HepG2 (cell line): Measurements from ENCODE around the gene RAB1B. TPM values are rescaled to one million over a fixed set of nuclear protein-coding genes. Genes with fewer than 3 reads are reported as not detected.

Experiments used
- ATRX ChIP-seq: sonication (generic); formaldehyde crosslinking; IDR thresholded peaks from 2 replicates; pipeline ENCODE4 v1.4.0; 2020; ENCODE audit warnings: missing genetic modification reagents, borderline replicate concordance
- CREM ChIP-seq, 2 experiments: sonication (generic) in 1 of 2; formaldehyde crosslinking in 1 of 2; IDR thresholded peaks; 2 replicates each; pipeline versions ENCODE4 v1.4.0 to v1.6.1; 2016 to 2020; ENCODE audit warnings: antibody characterized with exemption in 1 of 2, mild to moderate bottlenecking in 1 of 2, missing genetic modification reagents in 1 of 2
- DR1 ChIP-seq: sonication (generic); formaldehyde crosslinking; IDR thresholded peaks from 2 replicates; pipeline ENCODE4 v1.8.0; 2021; ENCODE audit warnings: mild to moderate bottlenecking, missing genetic modification reagents, inconsistent platforms
- EP300 ChIP-seq, 3 experiments: sonication (generic) in 1 of 3; formaldehyde crosslinking in 1 of 3; IDR thresholded peaks; 2 replicates each; pipeline versions ENCODE4 v1.5.1 to v1.6.1; 2011 to 2020; ENCODE audit warnings: low read depth in 2 of 3, low read length in 2 of 3, borderline replicate concordance in 1 of 3, improper control_type of control experiment in 1 of 3, mild to moderate bottlenecking in 1 of 3, missing genetic modification reagents in 1 of 3, moderate library complexity in 1 of 3
- ESRRA ChIP-seq: sonication (generic); formaldehyde crosslinking; IDR thresholded peaks from 2 replicates; pipeline ENCODE4 v1.5.1; 2020; ENCODE audit warnings: mild to moderate bottlenecking, low read depth, missing genetic modification reagents
- FOXK1 ChIP-seq: sonication (generic); formaldehyde crosslinking; IDR thresholded peaks from 2 replicates; pipeline ENCODE4 v1.4.0; 2020; ENCODE audit warnings: low read depth, missing genetic modification reagents, borderline replicate concordance
- FOXP1 ChIP-seq, 2 experiments: fragments of 450-650 bp in 1 of 2; IDR thresholded peaks; 2 replicates each; pipeline ENCODE4 v1.6.1; 2017 to 2018; ENCODE audit warnings: antibody characterized with exemption in 1 of 2
- GTF2F1 ChIP-seq: fragments of 150-350 bp; IDR thresholded peaks from 2 replicates; pipeline ENCODE4 v1.6.1; 2014; ENCODE audit warnings: low read length
- HNRNPL ChIP-seq: fragments of 200-400 bp; formaldehyde crosslinking; IDR thresholded peaks from 2 replicates; pipeline ENCODE4 v1.6.1; 2017; ENCODE audit warnings: mild to moderate bottlenecking, low read depth, low read length
- POGZ ChIP-seq: sonication (generic); formaldehyde crosslinking; IDR thresholded peaks from 2 replicates; pipeline ENCODE4 v1.4.0; 2020; ENCODE audit warnings: mild to moderate bottlenecking, missing genetic modification reagents
- RXRB ChIP-seq: IDR thresholded peaks from 2 replicates; pipeline ENCODE4 v1.6.1; 2016; ENCODE audit warnings: borderline replicate concordance, missing genetic modification reagents, missing compliant biosample characterization
- SMARCE1 ChIP-seq: fragments of 450-650 bp; IDR thresholded peaks from 2 replicates; pipeline ENCODE4 v1.6.1; 2017; ENCODE audit warnings: borderline replicate concordance
- TCF7L2 ChIP-seq: IDR thresholded peaks from 2 replicates; pipeline ENCODE4 v1.6.1; 2011; ENCODE audit warnings: mild to moderate bottlenecking, low read depth, low read length, moderate library complexity
- TRIM22 ChIP-seq: fragments of 450-650 bp; IDR thresholded peaks from 2 replicates; pipeline ENCODE4 v1.6.1; 2017
- TSC22D2 ChIP-seq: sonication (generic); formaldehyde crosslinking; IDR thresholded peaks from 2 replicates; pipeline ENCODE4 v1.5.1; 2020; ENCODE audit warnings: missing genetic modification reagents, mild to moderate bottlenecking, borderline replicate concordance
- ZBTB42 ChIP-seq: sonication (generic); formaldehyde crosslinking; IDR thresholded peaks from 2 replicates; pipeline ENCODE4 v1.5.0; 2020; ENCODE audit warnings: mild to moderate bottlenecking, missing genetic modification reagents
- ZNF136 ChIP-seq: sonication (generic); formaldehyde crosslinking; IDR thresholded peaks from 2 replicates; pipeline ENCODE4 v1.8.1; 2022; ENCODE audit warnings: low read depth, mild to moderate bottlenecking, moderate library complexity, missing genetic modification reagents
- ZNF317 ChIP-seq: sonication (generic); formaldehyde crosslinking; IDR thresholded peaks from 2 replicates; pipeline ENCODE4 v1.5.0; 2020; ENCODE audit warnings: mild to moderate bottlenecking, missing genetic modification reagents
- ZNF383 ChIP-seq: sonication (generic); formaldehyde crosslinking; IDR thresholded peaks from 2 replicates; pipeline ENCODE4 v1.4.0; 2020; ENCODE audit warnings: missing genetic modification reagents, mild to moderate bottlenecking, borderline replicate concordance
- ZNF614 ChIP-seq: IDR thresholded peaks from 2 replicates; pipeline ENCODE4 v1.6.1; 2018; ENCODE audit warnings: missing biosample characterization, missing genetic modification reagents, inconsistent platforms, borderline replicate concordance
- ZNF660 ChIP-seq: sonication (generic); formaldehyde crosslinking; IDR thresholded peaks from 2 replicates; pipeline ENCODE4 v1.5.1; 2020; ENCODE audit warnings: mild to moderate bottlenecking, low read depth, missing genetic modification reagents, borderline replicate concordance
- ZNF780A ChIP-seq: sonication (generic); formaldehyde crosslinking; IDR thresholded peaks from 2 replicates; pipeline ENCODE4 v1.8.0; 2022; ENCODE audit warnings: mild to moderate bottlenecking, missing genetic modification reagents, moderate library complexity
- polyA plus RNA-seq, 8 experiments: library from polyadenylated mRNA; depleted of rRNA in 3 of 8; stranded (reverse) in 7 of 8; unstranded in 1 of 8; fragments of >200 nt; fragmentation: Illumina TruSeq in 4 of 8; extraction: Trizol in 4 of 8; gene quantifications; 2 replicates each; pipeline versions ENCODE4 v1.2.1 to v1.2.3, GENCODE V29; 2011 to 2016; ENCODE audit warnings: low read depth in 4 of 8, missing spikeins in 1 of 8, mixed read lengths in 1 of 8; ENCODE audit not compliant: insufficient read depth in 1 of 8
- total RNA-seq, 5 experiments: library from RNA; depleted of rRNA; stranded (reverse); fragments of >200 nt; fragmentation: Illumina TruSeq; extraction: Trizol; gene quantifications; 2 replicates each; pipeline ENCODE4 v1.2.3, GENCODE V29; 2016; ENCODE audit warnings: low read depth in 1 of 5
- TF ChIP-seq, protein P1 (sequence below): sonication (generic); formaldehyde crosslinking; IDR thresholded peaks from 2 replicates; pipeline ENCODE4 v1.4.0; 2020; ENCODE audit warnings: missing genetic modification reagents, mild to moderate bottlenecking, borderline replicate concordance
- TF ChIP-seq, protein P2 (sequence below): sonication (generic); formaldehyde crosslinking; IDR thresholded peaks from 2 replicates; pipeline ENCODE4 v1.9.0; 2021; ENCODE audit warnings: missing genetic modification reagents, borderline replicate concordance

Gene RAB1B
- total and polyA plus RNA-seq, 2 of the 13 experiments (the other 11 are each of a cell fraction or from before 2014, with no cell fraction given) = 77.9 to 87.9 TPM

DNA sequence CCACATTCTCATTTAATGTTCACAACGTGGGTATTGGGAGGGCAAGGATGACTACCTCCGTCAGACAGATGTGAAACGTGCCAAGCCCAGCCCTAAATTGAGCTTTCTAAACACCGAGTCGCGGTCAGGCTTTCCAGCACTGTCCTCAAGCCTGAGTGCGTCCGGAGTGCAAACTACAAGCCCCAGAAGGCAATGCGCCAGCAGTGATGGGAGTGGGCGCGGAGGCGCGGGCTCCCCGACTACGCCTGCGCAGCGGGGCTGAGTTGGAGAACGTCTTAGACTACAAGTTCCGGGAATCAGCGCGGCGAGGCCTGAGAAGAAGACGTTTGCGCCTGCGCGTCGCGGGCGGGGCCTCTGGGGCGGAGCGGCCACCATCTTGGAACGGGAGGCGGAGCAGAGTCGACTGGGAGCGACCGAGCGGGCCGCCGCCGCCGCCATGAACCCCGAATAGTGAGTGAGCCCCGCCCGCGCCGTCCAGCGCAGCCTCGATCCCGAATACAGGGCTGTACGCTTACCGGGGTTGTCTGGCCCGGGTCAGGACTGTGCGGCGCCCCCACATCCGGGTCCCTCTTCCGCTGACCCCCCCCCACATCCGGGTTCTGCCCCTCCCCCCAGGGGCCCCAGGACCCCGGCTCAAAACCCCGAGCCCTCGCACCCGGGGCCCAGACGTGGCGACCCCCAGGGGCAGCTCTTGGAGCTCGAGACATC is at the start of gene RAB1B (continued):
- TF ChIP-seq FOXK1 (CRISPR knock-in tag) (peak; percentile 56; the same call in 1 of the 2 replicates), TRIM22 (no peak), EP300 (IDR thresholded peaks at IDR 0.05; ENCODE audit: low read depth in 2 of 2, low read length in 2 of 2) (no peak), EP300 (CRISPR knock-in tag; IDR thresholded peaks at IDR 0.05; ENCODE audit: borderline replicate concordance) (no peak), TCF7L2 (no peak), ZNF780A (CRISPR knock-in tag) (no peak), SMARCE1 (no peak), HNRNPL (no peak), ZNF317 (no peak), CREM (IDR thresholded peaks at IDR 0.05) (peak; percentile 89), CREM (CRISPR knock-in tag; IDR thresholded peaks at IDR 0.05) (no peak), ZBTB42 (CRISPR knock-in tag) (no peak), RXRB (CRISPR knock-in tag) (no peak; the same call in 1 of the 2 replicates), ZNF136 (CRISPR knock-in tag) (0 out of 2 replicates have a peak, but pooled peaks have one; percentile 41), ZNF614 (CRISPR knock-in tag) (no peak), GTF2F1 (no peak), FOXP1 (IDR thresholded peaks at IDR 0.05) (no peak), FOXP1 (CRISPR knock-in tag; IDR thresholded peaks at IDR 0.05) (no peak), ATRX (no peak), ESRRA (peak; percentile 46; the same call in 1 of the 2 replicates), ZNF660 (no peak), POGZ (no peak), DR1 (CRISPR knock-in tag) (no peak), ZNF383 (no peak), TSC22D2 (CRISPR knock-in tag) (no peak)
- TF ChIP-seq, protein P1, sequence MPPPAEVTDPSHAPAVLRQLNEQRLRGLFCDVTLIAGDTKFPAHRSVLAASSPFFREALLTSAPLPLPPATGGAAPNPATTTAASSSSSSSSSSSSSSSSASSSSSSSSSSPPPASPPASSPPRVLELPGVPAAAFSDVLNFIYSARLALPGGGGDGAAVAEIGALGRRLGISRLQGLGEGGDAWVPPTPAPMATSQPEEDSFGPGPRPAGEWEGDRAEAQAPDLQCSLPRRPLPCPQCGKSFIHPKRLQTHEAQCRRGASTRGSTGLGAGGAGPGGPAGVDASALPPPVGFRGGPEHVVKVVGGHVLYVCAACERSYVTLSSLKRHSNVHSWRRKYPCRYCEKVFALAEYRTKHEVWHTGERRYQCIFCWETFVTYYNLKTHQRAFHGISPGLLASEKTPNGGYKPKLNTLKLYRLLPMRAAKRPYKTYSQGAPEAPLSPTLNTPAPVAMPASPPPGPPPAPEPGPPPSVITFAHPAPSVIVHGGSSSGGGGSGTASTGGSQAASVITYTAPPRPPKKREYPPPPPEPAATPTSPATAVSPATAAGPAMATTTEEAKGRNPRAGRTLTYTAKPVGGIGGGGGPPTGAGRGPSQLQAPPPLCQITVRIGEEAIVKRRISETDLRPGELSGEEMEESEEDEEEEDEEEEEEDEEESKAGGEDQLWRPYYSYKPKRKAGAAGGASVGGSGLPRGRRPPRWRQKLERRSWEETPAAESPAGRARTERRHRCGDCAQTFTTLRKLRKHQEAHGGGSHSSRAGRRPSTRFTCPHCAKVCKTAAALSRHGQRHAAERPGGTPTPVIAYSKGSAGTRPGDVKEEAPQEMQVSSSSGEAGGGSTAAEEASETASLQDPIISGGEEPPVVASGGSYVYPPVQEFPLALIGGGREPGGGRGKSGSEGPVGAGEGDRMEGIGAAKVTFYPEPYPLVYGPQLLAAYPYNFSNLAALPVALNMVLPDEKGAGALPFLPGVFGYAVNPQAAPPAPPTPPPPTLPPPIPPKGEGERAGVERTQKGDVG = no peak
- TF ChIP-seq, protein P2, sequence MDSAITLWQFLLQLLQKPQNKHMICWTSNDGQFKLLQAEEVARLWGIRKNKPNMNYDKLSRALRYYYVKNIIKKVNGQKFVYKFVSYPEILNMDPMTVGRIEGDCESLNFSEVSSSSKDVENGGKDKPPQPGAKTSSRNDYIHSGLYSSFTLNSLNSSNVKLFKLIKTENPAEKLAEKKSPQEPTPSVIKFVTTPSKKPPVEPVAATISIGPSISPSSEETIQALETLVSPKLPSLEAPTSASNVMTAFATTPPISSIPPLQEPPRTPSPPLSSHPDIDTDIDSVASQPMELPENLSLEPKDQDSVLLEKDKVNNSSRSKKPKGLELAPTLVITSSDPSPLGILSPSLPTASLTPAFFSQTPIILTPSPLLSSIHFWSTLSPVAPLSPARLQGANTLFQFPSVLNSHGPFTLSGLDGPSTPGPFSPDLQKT = no peak
